A673 (cell line): ENCODE results near the gene EMP3.

Experiments
- CTCF ChIP-seq: fragments of 300-800, 200-600 bp; sonication (generic); conservative IDR thresholded peaks from 2 replicates; pipeline ENCODE4 v1.5.1; 2017; ENCODE audit warnings: low read depth, mild to moderate bottlenecking, antibody characterized with exemption, low read length, moderate library complexity, mixed read lengths
- EZH2 ChIP-seq: fragments of 200-600 bp; sonication (generic); IDR thresholded peaks from 2 replicates; pipeline ENCODE4 v1.6.1; 2017; ENCODE audit warnings: borderline replicate concordance, low read depth, mild to moderate bottlenecking, mixed read lengths, antibody characterized with exemption, low read length; ENCODE audit not compliant: poor library complexity, severe bottlenecking

GRCh38 chr19:48311384-48311783, 14.0 kb upstream of the EMP3 start:
- TF ChIP-seq CTCF (no peak), EZH2 (no peak)
